Neural cell (in vitro differentiated cells): ENCODE measurements around the gene ATXN7L1.

ENCODE experiments used
- RAD21 ChIP-seq: fragments of 450-650 bp; conservative IDR thresholded peaks from 2 replicates; pipeline ENCODE4 v1.6.1; 2014; ENCODE audit warnings: antibody characterized with exemption, mild to moderate bottlenecking, moderate library complexity
- TF ChIP-seq, protein P1 (sequence below): fragments of 450-650 bp; IDR thresholded peaks from 2 replicates; pipeline ENCODE4 v1.5.1; 2014; ENCODE audit warnings: antibody characterized with exemption, mild to moderate bottlenecking, moderate library complexity; ENCODE audit not compliant: poor library complexity, severe bottlenecking

DNA sequence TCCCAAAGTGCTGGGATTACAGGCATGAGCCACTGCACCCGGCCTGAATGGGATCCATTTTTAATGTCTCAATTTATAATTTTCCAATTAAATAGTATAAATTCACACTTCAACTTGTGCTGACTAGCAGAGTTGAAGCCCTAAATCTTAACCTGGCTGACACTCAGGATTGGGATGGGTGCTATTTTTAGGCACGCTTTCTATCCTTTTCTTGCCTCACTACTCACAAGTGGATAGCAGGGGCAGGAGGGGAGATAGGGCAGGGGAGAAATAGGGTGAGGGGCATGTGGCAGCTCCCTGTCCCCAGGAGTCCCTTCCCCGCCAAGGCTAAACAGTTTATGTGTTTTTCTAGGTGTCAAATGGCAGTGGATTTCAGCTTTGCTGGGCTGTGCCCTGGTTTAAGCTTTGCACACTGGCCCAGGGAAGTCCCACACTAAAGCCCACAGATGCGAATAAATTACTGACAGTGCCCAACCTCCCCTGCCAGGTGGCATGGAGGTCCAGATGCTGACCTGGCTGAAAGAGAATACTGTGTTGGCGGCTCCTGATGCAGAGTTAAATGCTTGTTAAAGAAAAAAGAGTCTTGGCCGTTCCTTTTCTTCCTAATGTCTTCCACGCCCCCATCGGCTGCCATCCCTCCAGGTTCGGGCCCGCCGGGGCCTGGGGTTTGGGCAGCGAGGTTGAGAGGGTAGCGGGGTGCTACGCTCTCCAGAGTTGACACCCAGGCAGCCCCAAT is 259.0 kb downstream of the ATXN7L1 start:
- TF ChIP-seq, protein P1, sequence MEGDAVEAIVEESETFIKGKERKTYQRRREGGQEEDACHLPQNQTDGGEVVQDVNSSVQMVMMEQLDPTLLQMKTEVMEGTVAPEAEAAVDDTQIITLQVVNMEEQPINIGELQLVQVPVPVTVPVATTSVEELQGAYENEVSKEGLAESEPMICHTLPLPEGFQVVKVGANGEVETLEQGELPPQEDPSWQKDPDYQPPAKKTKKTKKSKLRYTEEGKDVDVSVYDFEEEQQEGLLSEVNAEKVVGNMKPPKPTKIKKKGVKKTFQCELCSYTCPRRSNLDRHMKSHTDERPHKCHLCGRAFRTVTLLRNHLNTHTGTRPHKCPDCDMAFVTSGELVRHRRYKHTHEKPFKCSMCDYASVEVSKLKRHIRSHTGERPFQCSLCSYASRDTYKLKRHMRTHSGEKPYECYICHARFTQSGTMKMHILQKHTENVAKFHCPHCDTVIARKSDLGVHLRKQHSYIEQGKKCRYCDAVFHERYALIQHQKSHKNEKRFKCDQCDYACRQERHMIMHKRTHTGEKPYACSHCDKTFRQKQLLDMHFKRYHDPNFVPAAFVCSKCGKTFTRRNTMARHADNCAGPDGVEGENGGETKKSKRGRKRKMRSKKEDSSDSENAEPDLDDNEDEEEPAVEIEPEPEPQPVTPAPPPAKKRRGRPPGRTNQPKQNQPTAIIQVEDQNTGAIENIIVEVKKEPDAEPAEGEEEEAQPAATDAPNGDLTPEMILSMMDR, result no peak
- TF ChIP-seq RAD21, result no peak
